Neural cell (in vitro differentiated cells): ENCODE data around the gene PPP1R8.

ENCODE experiments used
- EP300 ChIP-seq: fragments of 450-650 bp; conservative IDR thresholded peaks from 2 replicates; pipeline ENCODE4 v1.6.1; 2014; ENCODE audit warnings: antibody characterized with exemption, mild to moderate bottlenecking, moderate library complexity; ENCODE audit not compliant: poor library complexity, severe bottlenecking
- EZH2 ChIP-seq: fragments of 200-600, 300-800 bp; shearing (Covaris generic), sonication (generic); IDR thresholded peaks from 2 replicates; pipeline ENCODE4 v1.6.1; 2014; ENCODE audit warnings: antibody characterized with exemption, low read length, borderline replicate concordance, mild to moderate bottlenecking; ENCODE audit not compliant: insufficient read depth, poor library complexity, severe bottlenecking
- MXI1 ChIP-seq: fragments of 450-650 bp; conservative IDR thresholded peaks from 2 replicates; pipeline ENCODE4 v1.6.1; 2014; ENCODE audit warnings: antibody characterized with exemption, mild to moderate bottlenecking; ENCODE audit not compliant: poor library complexity, severe bottlenecking
- TF ChIP-seq, protein P1 (sequence below): fragments of 450-650 bp; IDR thresholded peaks from 2 replicates; pipeline ENCODE4 v1.5.1; 2014; ENCODE audit warnings: antibody characterized with exemption, mild to moderate bottlenecking, moderate library complexity; ENCODE audit not compliant: poor library complexity, severe bottlenecking

- TF ChIP-seq, protein P1, sequence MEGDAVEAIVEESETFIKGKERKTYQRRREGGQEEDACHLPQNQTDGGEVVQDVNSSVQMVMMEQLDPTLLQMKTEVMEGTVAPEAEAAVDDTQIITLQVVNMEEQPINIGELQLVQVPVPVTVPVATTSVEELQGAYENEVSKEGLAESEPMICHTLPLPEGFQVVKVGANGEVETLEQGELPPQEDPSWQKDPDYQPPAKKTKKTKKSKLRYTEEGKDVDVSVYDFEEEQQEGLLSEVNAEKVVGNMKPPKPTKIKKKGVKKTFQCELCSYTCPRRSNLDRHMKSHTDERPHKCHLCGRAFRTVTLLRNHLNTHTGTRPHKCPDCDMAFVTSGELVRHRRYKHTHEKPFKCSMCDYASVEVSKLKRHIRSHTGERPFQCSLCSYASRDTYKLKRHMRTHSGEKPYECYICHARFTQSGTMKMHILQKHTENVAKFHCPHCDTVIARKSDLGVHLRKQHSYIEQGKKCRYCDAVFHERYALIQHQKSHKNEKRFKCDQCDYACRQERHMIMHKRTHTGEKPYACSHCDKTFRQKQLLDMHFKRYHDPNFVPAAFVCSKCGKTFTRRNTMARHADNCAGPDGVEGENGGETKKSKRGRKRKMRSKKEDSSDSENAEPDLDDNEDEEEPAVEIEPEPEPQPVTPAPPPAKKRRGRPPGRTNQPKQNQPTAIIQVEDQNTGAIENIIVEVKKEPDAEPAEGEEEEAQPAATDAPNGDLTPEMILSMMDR, result no peak
- no peak for TF ChIP-seq EP300
- no peak for TF ChIP-seq MXI1
- TF ChIP-seq EZH2, result no peak
Measured at GRCh38 chr1:27872059-27872801, 41.6 kb downstream of the PPP1R8 start, which contains the start of gene THEMIS2.
